ENCODE measurements around the gene AFM. TPM values are rescaled to one million over a fixed set of nuclear protein-coding genes. Genes with fewer than 3 reads are reported as not detected.

AFM gene
- total RNA-seq, 1 experiment from 2014 or later = not detected

DNA sequence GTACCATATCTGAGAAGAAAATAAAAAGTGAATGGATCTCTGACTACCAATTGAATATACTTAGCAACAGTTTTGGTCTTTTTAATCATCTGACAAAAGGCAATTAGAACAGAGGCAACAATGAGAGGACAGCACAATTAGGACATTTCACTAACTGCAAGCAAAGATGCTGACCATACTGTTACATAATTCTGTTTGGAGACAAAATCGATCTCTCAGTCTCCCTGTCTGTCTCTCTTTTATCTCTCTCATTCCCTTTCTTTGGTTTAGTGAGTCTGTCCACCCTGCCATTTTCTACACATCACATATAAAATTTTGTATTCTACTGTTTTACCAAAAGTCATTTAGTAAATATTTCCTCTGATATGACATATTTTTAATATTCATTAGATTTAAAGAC is 2.2 kb upstream of the AFM start:
- no peak overlapping the region for H3K27ac ChIP-seq (ENCODE audit: low read depth, low read length)
- no peak overlapping the region for H3K9ac ChIP-seq (ENCODE audit: low read length)
- no peaks in the 10 kb centered on the region for H4K20me1 ChIP-seq (ENCODE audit: insufficient read depth)
- H3K9me2 ChIP-seq (ENCODE audit: insufficient read depth) = no peaks in the 10 kb centered on the region
- H2AFZ ChIP-seq (ENCODE audit: low read depth, low read length, poor library complexity, severe bottlenecking) = no peak overlapping the region
- TF ChIP-seq, protein P1, sequence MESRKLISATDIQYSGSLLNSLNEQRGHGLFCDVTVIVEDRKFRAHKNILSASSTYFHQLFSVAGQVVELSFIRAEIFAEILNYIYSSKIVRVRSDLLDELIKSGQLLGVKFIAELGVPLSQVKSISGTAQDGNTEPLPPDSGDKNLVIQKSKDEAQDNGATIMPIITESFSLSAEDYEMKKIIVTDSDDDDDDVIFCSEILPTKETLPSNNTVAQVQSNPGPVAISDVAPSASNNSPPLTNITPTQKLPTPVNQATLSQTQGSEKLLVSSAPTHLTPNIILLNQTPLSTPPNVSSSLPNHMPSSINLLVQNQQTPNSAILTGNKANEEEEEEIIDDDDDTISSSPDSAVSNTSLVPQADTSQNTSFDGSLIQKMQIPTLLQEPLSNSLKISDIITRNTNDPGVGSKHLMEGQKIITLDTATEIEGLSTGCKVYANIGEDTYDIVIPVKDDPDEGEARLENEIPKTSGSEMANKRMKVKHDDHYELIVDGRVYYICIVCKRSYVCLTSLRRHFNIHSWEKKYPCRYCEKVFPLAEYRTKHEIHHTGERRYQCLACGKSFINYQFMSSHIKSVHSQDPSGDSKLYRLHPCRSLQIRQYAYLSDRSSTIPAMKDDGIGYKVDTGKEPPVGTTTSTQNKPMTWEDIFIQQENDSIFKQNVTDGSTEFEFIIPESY (IDR thresholded peaks at IDR 0.05; ENCODE audit: extremely low read depth, insufficient replicate concordance, low read length) = no peak
- TF ChIP-seq YY1 (IDR thresholded peaks at IDR 0.05; ENCODE audit: extremely low read depth, insufficient replicate concordance, low read depth, low read length) (no peak), ZNF274 (IDR thresholded peaks at IDR 0.05; ENCODE audit: low read depth, low read length) (no peak), CEBPB (IDR thresholded peaks at IDR 0.05; ENCODE audit: low read depth) (no peak), ZFX (IDR thresholded peaks at IDR 0.05) (no peak)
- TF ChIP-seq, protein P2, sequence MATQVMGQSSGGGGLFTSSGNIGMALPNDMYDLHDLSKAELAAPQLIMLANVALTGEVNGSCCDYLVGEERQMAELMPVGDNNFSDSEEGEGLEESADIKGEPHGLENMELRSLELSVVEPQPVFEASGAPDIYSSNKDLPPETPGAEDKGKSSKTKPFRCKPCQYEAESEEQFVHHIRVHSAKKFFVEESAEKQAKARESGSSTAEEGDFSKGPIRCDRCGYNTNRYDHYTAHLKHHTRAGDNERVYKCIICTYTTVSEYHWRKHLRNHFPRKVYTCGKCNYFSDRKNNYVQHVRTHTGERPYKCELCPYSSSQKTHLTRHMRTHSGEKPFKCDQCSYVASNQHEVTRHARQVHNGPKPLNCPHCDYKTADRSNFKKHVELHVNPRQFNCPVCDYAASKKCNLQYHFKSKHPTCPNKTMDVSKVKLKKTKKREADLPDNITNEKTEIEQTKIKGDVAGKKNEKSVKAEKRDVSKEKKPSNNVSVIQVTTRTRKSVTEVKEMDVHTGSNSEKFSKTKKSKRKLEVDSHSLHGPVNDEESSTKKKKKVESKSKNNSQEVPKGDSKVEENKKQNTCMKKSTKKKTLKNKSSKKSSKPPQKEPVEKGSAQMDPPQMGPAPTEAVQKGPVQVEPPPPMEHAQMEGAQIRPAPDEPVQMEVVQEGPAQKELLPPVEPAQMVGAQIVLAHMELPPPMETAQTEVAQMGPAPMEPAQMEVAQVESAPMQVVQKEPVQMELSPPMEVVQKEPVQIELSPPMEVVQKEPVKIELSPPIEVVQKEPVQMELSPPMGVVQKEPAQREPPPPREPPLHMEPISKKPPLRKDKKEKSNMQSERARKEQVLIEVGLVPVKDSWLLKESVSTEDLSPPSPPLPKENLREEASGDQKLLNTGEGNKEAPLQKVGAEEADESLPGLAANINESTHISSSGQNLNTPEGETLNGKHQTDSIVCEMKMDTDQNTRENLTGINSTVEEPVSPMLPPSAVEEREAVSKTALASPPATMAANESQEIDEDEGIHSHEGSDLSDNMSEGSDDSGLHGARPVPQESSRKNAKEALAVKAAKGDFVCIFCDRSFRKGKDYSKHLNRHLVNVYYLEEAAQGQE (IDR thresholded peaks at IDR 0.05; ENCODE audit: low read depth) = no peak
- H3K27me3 ChIP-seq (ENCODE audit: insufficient read depth, low read length) = no peaks in the 10 kb centered on the region
- no peaks in the 10 kb centered on the region for H3K4me1 ChIP-seq (ENCODE audit: control insufficient read depth in 1 of 2, insufficient read depth in 2 of 2, low read length in 2 of 2)
- H3K4me3 ChIP-seq (replicated peaks in 1 of 2; ENCODE audit: low read depth in 1 of 2, low read length in 2 of 2) = no peak overlapping the region
- no TSS peak for BruUV-seq (replicated peaks)
- no peak for DNase-seq (ENCODE audit: low read depth, low spot score)
- CTCF ChIA-PET = no interaction called here
- H3K79me2 ChIP-seq (ENCODE audit: insufficient read depth, low read length) = no peaks in the 10 kb centered on the region
- no peak for ATAC-seq
- no peak overlapping the region for H3K4me2 ChIP-seq (ENCODE audit: low read length)
- POLR2A ChIA-PET = no interaction called here
- intact Hi-C loops (cut with micrococcal nuclease) = no loop called here
- no peaks in the 10 kb centered on the region for H3K36me3 ChIP-seq (ENCODE audit: control insufficient read depth in 1 of 2, insufficient read depth in 2 of 2, low read length in 2 of 2)
- no peaks in the 10 kb centered on the region for H3K9me3 ChIP-seq (ENCODE audit: control insufficient read depth in 1 of 2, insufficient read depth in 1 of 2, low read depth in 1 of 2, low read length in 2 of 2)
- RAD21 ChIA-PET (ENCODE audit: low non-redundant PET in 1 of 2, low total read pairs in 2 of 2, uncharacterized antibody in 2 of 2, unreplicated experiment in 2 of 2) = no interaction called here

Data from HCT116 (cell line).